Stimulated activated CD8-positive, alpha-beta memory T cell treated with anti-CD3 and anti-CD28 coated beads, Interleukin-12 subunit alpha, Interleukin-12 subunit beta, amount 100 ng/mL, for 24 hours (primary cell): ENCODE data around the gene MEIS1.
"Not testable (repeated sequence)": the region's sequence is repeated elsewhere in the genome, so short reads cannot be mapped to it uniquely, and the experiment has no call there.

Experiments used
- DNase-seq: peaks from one replicate; pipeline ENCODE4 v3.0.0-alpha.2; 2020; ENCODE audit errors: extremely low read depth

Gene MEIS1

GRCh38 chr2:66434679-66435548 lies at the start of gene MEIS1:
Gene MEIS1, plus strand, starts transcription at chr2:66435125. Its CDS starts 732 bp downstream, at chr2:66435857.
- no peak for DNase-seq

GRCh38 chr2:66387016-66387753 lies 47.7 kb upstream of the MEIS1 start:
- no peak for DNase-seq

GRCh38 chr2:66389651-66390131 lies 45.2 kb upstream of the MEIS1 start:
- no peak for DNase-seq

GRCh38 chr2:66390152-66390551 lies 44.8 kb upstream of the MEIS1 start:
- DNase-seq = no peak

GRCh38 chr2:66390811-66391210 lies 44.1 kb upstream of the MEIS1 start:
- no peak for DNase-seq

GRCh38 chr2:66391240-66391639 lies 43.7 kb upstream of the MEIS1 start:
- not testable (repeated sequence) for DNase-seq

- DNase-seq = no peak
Measured at GRCh38 chr2:66405473-66405872, 29.5 kb upstream of the MEIS1 start.

GRCh38 chr2:66408905-66409304 lies 26.0 kb upstream of the MEIS1 start:
- DNase-seq = no peak

GRCh38 chr2:66412874-66413273 lies 22.1 kb upstream of the MEIS1 start:
- DNase-seq = no peak

GRCh38 chr2:66414896-66415295 lies 20.0 kb upstream of the MEIS1 start:
- no peak for DNase-seq

- DNase-seq = no peak
Measured at GRCh38 chr2:66418381-66418780, 16.5 kb upstream of the MEIS1 start.

- DNase-seq = no peak
Measured at GRCh38 chr2:66421612-66422011, 13.3 kb upstream of the MEIS1 start.

- no peak for DNase-seq
Measured at GRCh38 chr2:66423391-66424124, 11.4 kb upstream of the MEIS1 start.

- no peak for DNase-seq
Measured at GRCh38 chr2:66426244-66427111, 8.4 kb upstream of the MEIS1 start.

GRCh38 chr2:66427300-66427699 lies 7.6 kb upstream of the MEIS1 start:
- no peak for DNase-seq

- DNase-seq = no peak
Measured at GRCh38 chr2:66428986-66429612, 5.8 kb upstream of the MEIS1 start.

GRCh38 chr2:66429693-66430504 lies 5.0 kb upstream of the MEIS1 start:
- no peak for DNase-seq

GRCh38 chr2:66430505-66431273 lies 4.2 kb upstream of the MEIS1 start:
- DNase-seq = no peak

GRCh38 chr2:66431274-66431642 lies 3.7 kb upstream of the MEIS1 start:
- DNase-seq = no peak
